ENCODE results near the gene AGRN.

The AGRN gene

GRCh38 chr1:1044455-1045078 is 24.6 kb downstream of the AGRN start:
- no peak overlapping the region for H2BK120ac ChIP-seq (ENCODE audit: low read depth, low read length)

GRCh38 chr1:1045129-1045528 is 25.2 kb downstream of the AGRN start:
- Histone ChIP-seq H4K91ac (ENCODE audit: low read depth, low read length, poor library complexity) (no peak overlapping the region), H3K4me1 (ENCODE audit: control insufficient read depth in 2 of 2, insufficient read depth in 1 of 2, low read depth in 1 of 2, low read length in 2 of 2) (peaks cover 0 to 3% of the 10 kb centered on the region in 2 donors), H3K27ac (replicated peaks; ENCODE audit: low read length) (no peak overlapping the region), H3K9ac (ENCODE audit: low read depth, low read length, poor library complexity) (peak overlapping the region; percentile 44), H2BK5ac (ENCODE audit: low read length) (peak overlapping the region; percentile 53), H3K27me3 (ENCODE audit: control insufficient read depth in 3 of 3, insufficient read depth in 3 of 3, low read depth in 1 of 3, low read length in 3 of 3) (no peaks in the 10 kb centered on the region), H3K4me3 (ENCODE audit: low read length in 2 of 2) (no peak overlapping the region), H3K79me1 (ENCODE audit: low read depth, low read length) (peaks cover 32% of the 10 kb centered on the region), H3K36me3 (replicated peaks in 1 of 2; ENCODE audit: control insufficient read depth in 2 of 2, insufficient read depth in 2 of 2, low read length in 2 of 2) (peaks cover 50 to 73% of the 10 kb centered on the region in 2 donors), H3K9me3 (replicated peaks in 1 of 2; ENCODE audit: control insufficient read depth in 2 of 2, insufficient read depth in 1 of 2, low read depth in 1 of 2, low read length in 2 of 2) (no peaks in the 10 kb centered on the region), H2BK120ac (ENCODE audit: low read depth, low read length) (no peak overlapping the region), H3K18ac (ENCODE audit: low read length) (no peak overlapping the region), H2BK15ac (ENCODE audit: low read length) (no peak overlapping the region), H3K4ac (ENCODE audit: low read length) (no peak overlapping the region), H2AFZ (ENCODE audit: low read length) (no peak overlapping the region), H2AK5ac (ENCODE audit: low read depth, low read length) (no peak overlapping the region), H3K4me2 (ENCODE audit: insufficient read depth, low read length, poor library complexity, severe bottlenecking) (no peak overlapping the region), H2BK12ac (ENCODE audit: low read length) (no peak overlapping the region), H4K8ac (ENCODE audit: low read depth, low read length) (no peak overlapping the region), H3K14ac (ENCODE audit: low read length) (no peak overlapping the region), H3K23ac (ENCODE audit: low read depth, low read length, poor library complexity) (peak overlapping the region; percentile 85)
- DNase-seq (ENCODE audit: low spot score), result no peak
- WGBS, 2 donors (ENCODE audit: extremely low coverage in 2 of 2, insufficient read length in 2 of 2, insufficient replicate concordance in 1 of 2), result no CpG with 5 or more reads among the region's 23 CpGs

More at GRCh38 chr1:1044455-1045078, 24.6 kb downstream of the AGRN start:
- H3K79me1 ChIP-seq (ENCODE audit: low read depth, low read length), result peaks cover 34% of the 10 kb centered on the region
- no peak overlapping the region for H3K9ac ChIP-seq (ENCODE audit: low read depth, low read length, poor library complexity)
- H3K27ac ChIP-seq (replicated peaks; ENCODE audit: low read length), result no peak overlapping the region
- H3K18ac ChIP-seq (ENCODE audit: low read length), result peak overlapping the region; percentile 11
- no peak overlapping the region for H4K91ac ChIP-seq (ENCODE audit: low read depth, low read length, poor library complexity)
- no peak overlapping the region for H4K8ac ChIP-seq (ENCODE audit: low read depth, low read length)
- H2BK5ac ChIP-seq (ENCODE audit: low read length), result no peak overlapping the region
- peaks cover 0 to 7% of the 10 kb centered on the region in 2 donors for H3K4me1 ChIP-seq (ENCODE audit: control insufficient read depth in 2 of 2, insufficient read depth in 1 of 2, low read depth in 1 of 2, low read length in 2 of 2)
- H3K4me2 ChIP-seq (ENCODE audit: insufficient read depth, low read length, poor library complexity, severe bottlenecking), result no peak overlapping the region
- no peak overlapping the region for H2AK5ac ChIP-seq (ENCODE audit: low read depth, low read length)
- no peak overlapping the region for H3K4me3 ChIP-seq (ENCODE audit: low read length in 2 of 2)
- no peak for DNase-seq (ENCODE audit: low spot score)
- H2AFZ ChIP-seq (ENCODE audit: low read length), result no peak overlapping the region
- no peaks in the 10 kb centered on the region for H3K9me3 ChIP-seq (replicated peaks in 1 of 2; ENCODE audit: control insufficient read depth in 2 of 2, insufficient read depth in 1 of 2, low read depth in 1 of 2, low read length in 2 of 2)
- peak overlapping the region; percentile 6 for H3K23ac ChIP-seq (ENCODE audit: low read depth, low read length, poor library complexity)
- H2BK15ac ChIP-seq (ENCODE audit: low read length), result no peak overlapping the region
- H3K14ac ChIP-seq (ENCODE audit: low read length), result no peak overlapping the region
- H2BK12ac ChIP-seq (ENCODE audit: low read length), result no peak overlapping the region
- H3K27me3 ChIP-seq (ENCODE audit: control insufficient read depth in 3 of 3, insufficient read depth in 3 of 3, low read depth in 1 of 3, low read length in 3 of 3), result no peaks in the 10 kb centered on the region
- no peak overlapping the region for H3K4ac ChIP-seq (ENCODE audit: low read length)
- no CpG with 5 or more reads among the region's 34 CpGs for WGBS, 2 donors (ENCODE audit: extremely low coverage in 2 of 2, insufficient read length in 2 of 2, insufficient replicate concordance in 1 of 2)
- peaks cover 50 to 71% of the 10 kb centered on the region in 2 donors for H3K36me3 ChIP-seq (replicated peaks in 1 of 2; ENCODE audit: control insufficient read depth in 2 of 2, insufficient read depth in 2 of 2, low read length in 2 of 2)

GRCh38 chr1:1046243-1046642 is 26.3 kb downstream of the AGRN start:
- H4K91ac ChIP-seq (ENCODE audit: low read depth, low read length, poor library complexity), result no peak overlapping the region
- no peak overlapping the region for H3K23ac ChIP-seq (ENCODE audit: low read depth, low read length, poor library complexity)
- no peak overlapping the region for H2BK12ac ChIP-seq (ENCODE audit: low read length)
- DNase-seq (ENCODE audit: low spot score), result no peak
- peak overlapping the region; percentile 65 for H4K8ac ChIP-seq (ENCODE audit: low read depth, low read length)
- H3K18ac ChIP-seq (ENCODE audit: low read length), result no peak overlapping the region
- WGBS, 2 donors (ENCODE audit: extremely low coverage in 2 of 2, insufficient read length in 2 of 2, insufficient replicate concordance in 1 of 2), result no CpG with 5 or more reads among the region's 20 CpGs
- peaks cover 30% of the 10 kb centered on the region for H3K79me1 ChIP-seq (ENCODE audit: low read depth, low read length)
- H2BK5ac ChIP-seq (ENCODE audit: low read length), result no peak overlapping the region
- H2BK15ac ChIP-seq (ENCODE audit: low read length), result no peak overlapping the region
- no peaks in the 10 kb centered on the region for H3K4me1 ChIP-seq (ENCODE audit: control insufficient read depth in 2 of 2, insufficient read depth in 1 of 2, low read depth in 1 of 2, low read length in 2 of 2)
- no peak overlapping the region for H3K4me2 ChIP-seq (ENCODE audit: insufficient read depth, low read length, poor library complexity, severe bottlenecking)
- no peak overlapping the region for H2AFZ ChIP-seq (ENCODE audit: low read length)
- no peak overlapping the region for H3K4me3 ChIP-seq (ENCODE audit: low read length in 2 of 2)
- H3K9me3 ChIP-seq (replicated peaks in 1 of 2; ENCODE audit: control insufficient read depth in 2 of 2, insufficient read depth in 1 of 2, low read depth in 1 of 2, low read length in 2 of 2), result no peaks in the 10 kb centered on the region
- no peaks in the 10 kb centered on the region for H3K27me3 ChIP-seq (ENCODE audit: control insufficient read depth in 3 of 3, insufficient read depth in 3 of 3, low read depth in 1 of 3, low read length in 3 of 3)
- no peak overlapping the region for H3K14ac ChIP-seq (ENCODE audit: low read length)
- peaks cover 57 to 84% of the 10 kb centered on the region in 2 donors for H3K36me3 ChIP-seq (replicated peaks in 1 of 2; ENCODE audit: control insufficient read depth in 2 of 2, insufficient read depth in 2 of 2, low read length in 2 of 2)
- no peak overlapping the region for H2AK5ac ChIP-seq (ENCODE audit: low read depth, low read length)
- H3K4ac ChIP-seq (ENCODE audit: low read length), result no peak overlapping the region
- no peak overlapping the region for H3K27ac ChIP-seq (replicated peaks; ENCODE audit: low read length)
- no peak overlapping the region for H3K9ac ChIP-seq (ENCODE audit: low read depth, low read length, poor library complexity)
- no peak overlapping the region for H2BK120ac ChIP-seq (ENCODE audit: low read depth, low read length)

GRCh38 chr1:1046767-1047166 is 26.8 kb downstream of the AGRN start:
- no peak overlapping the region for H3K4ac ChIP-seq (ENCODE audit: low read length)
- H3K4me1 ChIP-seq (ENCODE audit: control insufficient read depth in 2 of 2, insufficient read depth in 1 of 2, low read depth in 1 of 2, low read length in 2 of 2), result no peaks in the 10 kb centered on the region
- no peak overlapping the region for H2AFZ ChIP-seq (ENCODE audit: low read length)
- H3K4me3 ChIP-seq (ENCODE audit: low read length in 2 of 2), result no peak overlapping the region
- no peak overlapping the region for H2AK5ac ChIP-seq (ENCODE audit: low read depth, low read length)
- peak overlapping the region; percentile 44 for H3K9ac ChIP-seq (ENCODE audit: low read depth, low read length, poor library complexity)
- no peak overlapping the region for H3K18ac ChIP-seq (ENCODE audit: low read length)
- no peak overlapping the region for H3K27ac ChIP-seq (replicated peaks; ENCODE audit: low read length)
- no peak overlapping the region for H3K14ac ChIP-seq (ENCODE audit: low read length)
- no peak overlapping the region for H2BK120ac ChIP-seq (ENCODE audit: low read depth, low read length)
- H2BK12ac ChIP-seq (ENCODE audit: low read length), result no peak overlapping the region
- H2BK5ac ChIP-seq (ENCODE audit: low read length), result no peak overlapping the region
- no peaks in the 10 kb centered on the region for H3K9me3 ChIP-seq (replicated peaks in 1 of 2; ENCODE audit: control insufficient read depth in 2 of 2, insufficient read depth in 1 of 2, low read depth in 1 of 2, low read length in 2 of 2)
- WGBS, 2 donors (ENCODE audit: extremely low coverage in 2 of 2, insufficient read length in 2 of 2, insufficient replicate concordance in 1 of 2), result no CpG with 5 or more reads among the region's 26 CpGs
- H3K79me1 ChIP-seq (ENCODE audit: low read depth, low read length), result peaks cover 27% of the 10 kb centered on the region
- no peak for DNase-seq (ENCODE audit: low spot score)
- H2BK15ac ChIP-seq (ENCODE audit: low read length), result no peak overlapping the region
- no peak overlapping the region for H3K4me2 ChIP-seq (ENCODE audit: insufficient read depth, low read length, poor library complexity, severe bottlenecking)
- H3K36me3 ChIP-seq (replicated peaks in 1 of 2; ENCODE audit: control insufficient read depth in 2 of 2, insufficient read depth in 2 of 2, low read length in 2 of 2), result peaks cover 59 to 89% of the 10 kb centered on the region in 2 donors
- no peak overlapping the region for H3K23ac ChIP-seq (ENCODE audit: low read depth, low read length, poor library complexity)
- no peak overlapping the region for H4K91ac ChIP-seq (ENCODE audit: low read depth, low read length, poor library complexity)
- no peaks in the 10 kb centered on the region for H3K27me3 ChIP-seq (ENCODE audit: control insufficient read depth in 3 of 3, insufficient read depth in 3 of 3, low read depth in 1 of 3, low read length in 3 of 3)
- no peak overlapping the region for H4K8ac ChIP-seq (ENCODE audit: low read depth, low read length)

Data from neuronal stem cell (in vitro differentiated cells).